ENCODE measurements around the gene CCDC192.

The CCDC192 gene

GRCh38 chr5:127886081-127886480 lies 182.9 kb downstream of the CCDC192 start:
- DNase-seq, result no peak
- Histone ChIP-seq H3K4me3 (ENCODE audit: insufficient read depth in 1 of 2, low read depth in 1 of 2, low read length in 2 of 2) (no peak overlapping the region), H3K79me1 (replicated peaks; ENCODE audit: low read length, poor library complexity, severe bottlenecking) (no peaks in the 10 kb centered on the region), H2BK15ac (ENCODE audit: low read depth, poor library complexity, severe bottlenecking) (no peak overlapping the region), H3K18ac (ENCODE audit: low read depth in 1 of 2, low read length in 2 of 2) (no peak overlapping the region), H2AK5ac (ENCODE audit: low read length, severe bottlenecking) (no peak overlapping the region), H3K36me3 (ENCODE audit: control insufficient read depth in 1 of 2, insufficient read depth in 2 of 2, low read depth in 1 of 2, low read length in 2 of 2) (no peaks in the 10 kb centered on the region), H3K27me3 (ENCODE audit: control insufficient read depth in 1 of 2, insufficient read depth in 1 of 2, low read length in 2 of 2) (no peaks in the 10 kb centered on the region), H3K4me1 (ENCODE audit: control insufficient read depth, insufficient read depth, low read depth, low read length) (no peaks in the 10 kb centered on the region), H3K4ac (ENCODE audit: low read depth in 1 of 2, low read length in 2 of 2) (no peak overlapping the region), H3K27ac (ENCODE audit: low read length, poor library complexity, severe bottlenecking) (no peak overlapping the region), H4K91ac (ENCODE audit: low read length) (no peak overlapping the region), H4K8ac (ENCODE audit: low read length) (no peak overlapping the region), H3K9me3 (ENCODE audit: control insufficient read depth, low read length) (no peaks in the 10 kb centered on the region), H3K23ac (ENCODE audit: low read length in 2 of 2) (no peak overlapping the region), H3K14ac (ENCODE audit: low read length in 2 of 2) (no peak overlapping the region), H2BK5ac (ENCODE audit: low read depth, low read length, poor library complexity, severe bottlenecking) (no peak overlapping the region), H3K9ac (ENCODE audit: low read length) (no peak overlapping the region), H2BK120ac (ENCODE audit: low read depth, low read length) (no peak overlapping the region), H2BK12ac (ENCODE audit: low read length in 2 of 2) (no peak overlapping the region), H3K4me2 (ENCODE audit: low read length, poor library complexity, severe bottlenecking) (no peak overlapping the region), H2AFZ (ENCODE audit: low read depth, low read length) (no peak overlapping the region)
- WGBS, result 94% methylated on average over 2 of the region's 3 CpGs

DNA sequence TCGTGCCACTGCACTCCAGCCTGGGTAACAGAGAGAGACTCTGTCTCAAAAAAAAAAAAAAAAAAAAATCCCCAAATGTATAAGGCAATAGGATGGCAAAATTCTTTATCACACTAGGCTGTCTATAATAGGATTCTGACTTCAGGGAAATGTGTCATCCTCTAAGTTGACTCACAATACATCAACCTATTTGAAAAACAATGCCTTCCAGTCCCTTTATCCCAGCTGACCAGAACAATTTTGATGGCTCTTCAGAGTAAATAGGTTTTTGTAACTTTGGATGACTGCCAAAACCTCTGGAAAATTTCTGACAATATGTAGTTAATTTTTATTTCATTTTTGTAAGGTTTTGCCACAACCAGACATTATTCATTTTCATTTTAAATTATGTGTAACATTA lies 184.1 kb downstream of the CCDC192 start:
- no peak overlapping the region for H2BK12ac ChIP-seq (ENCODE audit: low read length in 2 of 2)
- no peak overlapping the region for H4K8ac ChIP-seq (ENCODE audit: low read length)
- no peaks in the 10 kb centered on the region for H3K4me1 ChIP-seq (ENCODE audit: control insufficient read depth, insufficient read depth, low read depth, low read length)
- no peak overlapping the region for H3K4me3 ChIP-seq (ENCODE audit: insufficient read depth in 1 of 2, low read depth in 1 of 2, low read length in 2 of 2)
- no peak overlapping the region for H3K14ac ChIP-seq (ENCODE audit: low read length in 2 of 2)
- no peaks in the 10 kb centered on the region for H3K27me3 ChIP-seq (ENCODE audit: control insufficient read depth in 1 of 2, insufficient read depth in 1 of 2, low read length in 2 of 2)
- no peak overlapping the region for H2AK5ac ChIP-seq (ENCODE audit: low read length, severe bottlenecking)
- H3K27ac ChIP-seq (ENCODE audit: low read length, poor library complexity, severe bottlenecking), result no peak overlapping the region
- no peak for DNase-seq
- H2BK15ac ChIP-seq (ENCODE audit: low read depth, poor library complexity, severe bottlenecking), result no peak overlapping the region
- no peak overlapping the region for H3K9ac ChIP-seq (ENCODE audit: low read length)
- H2BK120ac ChIP-seq (ENCODE audit: low read depth, low read length), result no peak overlapping the region
- no peak overlapping the region for H3K18ac ChIP-seq (ENCODE audit: low read depth in 1 of 2, low read length in 2 of 2)
- no peaks in the 10 kb centered on the region for H3K36me3 ChIP-seq (ENCODE audit: control insufficient read depth in 1 of 2, insufficient read depth in 2 of 2, low read depth in 1 of 2, low read length in 2 of 2)
- no peak overlapping the region for H3K4ac ChIP-seq (ENCODE audit: low read depth in 1 of 2, low read length in 2 of 2)
- WGBS, result no CpG with 5 or more reads among the region's 1 CpG
- H2BK5ac ChIP-seq (ENCODE audit: low read depth, low read length, poor library complexity, severe bottlenecking), result no peak overlapping the region
- H4K91ac ChIP-seq (ENCODE audit: low read length), result no peak overlapping the region
- H2AFZ ChIP-seq (ENCODE audit: low read depth, low read length), result no peak overlapping the region
- no peaks in the 10 kb centered on the region for H3K79me1 ChIP-seq (replicated peaks; ENCODE audit: low read length, poor library complexity, severe bottlenecking)
- no peak overlapping the region for H3K4me2 ChIP-seq (ENCODE audit: low read length, poor library complexity, severe bottlenecking)
- no peaks in the 10 kb centered on the region for H3K9me3 ChIP-seq (ENCODE audit: control insufficient read depth, low read length)
- no peak overlapping the region for H3K23ac ChIP-seq (ENCODE audit: low read length in 2 of 2)

- no CpG with 5 or more reads among the region's 1 CpG for WGBS
- H3K18ac ChIP-seq (ENCODE audit: low read depth in 1 of 2, low read length in 2 of 2), result no peak overlapping the region
Observed at GRCh38 chr5:127891942-127892341, 188.8 kb downstream of the CCDC192 start.

GRCh38 chr5:127892467-127893207 lies 189.4 kb downstream of the CCDC192 start:
- Histone ChIP-seq H2BK5ac (ENCODE audit: low read depth, low read length, poor library complexity, severe bottlenecking) (no peak overlapping the region), H3K14ac (ENCODE audit: low read length in 2 of 2) (no peak overlapping the region), H3K4me3 (ENCODE audit: insufficient read depth in 1 of 2, low read depth in 1 of 2, low read length in 2 of 2) (no peak overlapping the region), H3K4ac (ENCODE audit: low read depth in 1 of 2, low read length in 2 of 2) (no peak overlapping the region), H3K23ac (ENCODE audit: low read length in 2 of 2) (no peak overlapping the region), H3K4me1 (ENCODE audit: control insufficient read depth, insufficient read depth, low read depth, low read length) (no peaks in the 10 kb centered on the region), H3K27ac (ENCODE audit: low read length, poor library complexity, severe bottlenecking) (peak overlapping the region; percentile 47), H4K8ac (ENCODE audit: low read length) (no peak overlapping the region), H3K79me1 (replicated peaks; ENCODE audit: low read length, poor library complexity, severe bottlenecking) (no peaks in the 10 kb centered on the region), H3K9me3 (ENCODE audit: control insufficient read depth, low read length) (no peaks in the 10 kb centered on the region), H3K4me2 (ENCODE audit: low read length, poor library complexity, severe bottlenecking) (no peak overlapping the region), H2BK120ac (ENCODE audit: low read depth, low read length) (no peak overlapping the region), H3K27me3 (ENCODE audit: control insufficient read depth in 1 of 2, insufficient read depth in 1 of 2, low read length in 2 of 2) (no peaks in the 10 kb centered on the region), H3K9ac (ENCODE audit: low read length) (peak overlapping the region; percentile 29), H2BK12ac (ENCODE audit: low read length in 2 of 2) (no peak overlapping the region), H4K91ac (ENCODE audit: low read length) (no peak overlapping the region), H3K36me3 (ENCODE audit: control insufficient read depth in 1 of 2, insufficient read depth in 2 of 2, low read depth in 1 of 2, low read length in 2 of 2) (no peaks in the 10 kb centered on the region), H3K18ac (ENCODE audit: low read depth in 1 of 2, low read length in 2 of 2) (no peak overlapping the region), H2AFZ (ENCODE audit: low read depth, low read length) (no peak overlapping the region), H2AK5ac (ENCODE audit: low read length, severe bottlenecking) (no peak overlapping the region), H2BK15ac (ENCODE audit: low read depth, poor library complexity, severe bottlenecking) (no peak overlapping the region)
- 49% methylated on average over 5 of the region's 6 CpGs for WGBS
- peak; percentile 56 for DNase-seq

More at GRCh38 chr5:127891942-127892341, 188.8 kb downstream of the CCDC192 start:
- H2BK12ac ChIP-seq (ENCODE audit: low read length in 2 of 2), result no peak overlapping the region
- H3K79me1 ChIP-seq (replicated peaks; ENCODE audit: low read length, poor library complexity, severe bottlenecking), result no peaks in the 10 kb centered on the region
- H4K91ac ChIP-seq (ENCODE audit: low read length), result no peak overlapping the region
- H3K4me2 ChIP-seq (ENCODE audit: low read length, poor library complexity, severe bottlenecking), result no peak overlapping the region
- no peak overlapping the region for H3K14ac ChIP-seq (ENCODE audit: low read length in 2 of 2)
- no peaks in the 10 kb centered on the region for H3K9me3 ChIP-seq (ENCODE audit: control insufficient read depth, low read length)
- no peaks in the 10 kb centered on the region for H3K27me3 ChIP-seq (ENCODE audit: control insufficient read depth in 1 of 2, insufficient read depth in 1 of 2, low read length in 2 of 2)
- no peak overlapping the region for H3K23ac ChIP-seq (ENCODE audit: low read length in 2 of 2)
- H3K9ac ChIP-seq (ENCODE audit: low read length), result no peak overlapping the region
- H3K36me3 ChIP-seq (ENCODE audit: control insufficient read depth in 1 of 2, insufficient read depth in 2 of 2, low read depth in 1 of 2, low read length in 2 of 2), result no peaks in the 10 kb centered on the region
- H3K4me1 ChIP-seq (ENCODE audit: control insufficient read depth, insufficient read depth, low read depth, low read length), result no peaks in the 10 kb centered on the region
- DNase-seq, result no peak
- H2AFZ ChIP-seq (ENCODE audit: low read depth, low read length), result no peak overlapping the region
- no peak overlapping the region for H3K27ac ChIP-seq (ENCODE audit: low read length, poor library complexity, severe bottlenecking)
- no peak overlapping the region for H3K4ac ChIP-seq (ENCODE audit: low read depth in 1 of 2, low read length in 2 of 2)
- H3K4me3 ChIP-seq (ENCODE audit: insufficient read depth in 1 of 2, low read depth in 1 of 2, low read length in 2 of 2), result no peak overlapping the region
- no peak overlapping the region for H2BK120ac ChIP-seq (ENCODE audit: low read depth, low read length)
- H2AK5ac ChIP-seq (ENCODE audit: low read length, severe bottlenecking), result no peak overlapping the region
- no peak overlapping the region for H2BK5ac ChIP-seq (ENCODE audit: low read depth, low read length, poor library complexity, severe bottlenecking)
- H2BK15ac ChIP-seq (ENCODE audit: low read depth, poor library complexity, severe bottlenecking), result no peak overlapping the region
- H4K8ac ChIP-seq (ENCODE audit: low read length), result no peak overlapping the region

All from mesenchymal stem cell (in vitro differentiated cells and primary cell).